Endothelial cell of umbilical vein (primary cell): ENCODE results near the gene IMPA2. TPM values are rescaled to one million over a fixed set of nuclear protein-coding genes. Genes with fewer than 3 reads are reported as not detected.

Experiments used
- BruUV-seq: library from RNA; stranded (reverse); fragments of 400-500 nt; replicated peaks from 2 replicates; lab custom pipeline; 2021; lab: Mats Ljungman, UMichigan
- CTCF ChIA-PET: fragments of 300-600, 350-600 bp; sonication (Branson Sonifier 250); formaldehyde crosslinking; loops from one replicate; lab custom pipeline; 2021; ENCODE audit warnings: antibody characterized with exemption, inconsistent platforms; lab: Charles Lee
- POLR2A ChIA-PET: fragments of 300-600, 350-600 bp; sonication (Branson Sonifier 250); formaldehyde crosslinking; loops from one replicate; lab custom pipeline; 2021; ENCODE audit warnings: antibody characterized with exemption, inconsistent platforms; lab: Charles Lee
- DNase-seq: peaks from one replicate; pipeline ENCODE4 v3.0.0-alpha.2; 2011; ENCODE audit warnings: low read depth, low spot score
- FAIRE-seq: peaks from 2 replicates; lab custom pipeline; 2011; peaks lifted over from hg19 to GRCh38; lab: Jason Lieb, UNC
- H2AFZ ChIP-seq: 2 replicates; pipeline ENCODE4 v1.6.0; 2012; ENCODE audit warnings: low read depth, low read length, control low read depth, inconsistent platforms
- H3K27ac ChIP-seq: 2 replicates; pipeline ENCODE4 v1.5.1; 2011; ENCODE audit warnings: low read depth, mild to moderate bottlenecking, control low read depth, low read length, moderate library complexity; ENCODE audit not compliant: insufficient read depth
- H3K27me3 ChIP-seq, 2 experiments: 2 replicates each; pipeline versions ENCODE4 v1.6.0 to v1.6.1; 2011; ENCODE audit warnings: low read length in 2 of 2, mixed read lengths in 1 of 2; ENCODE audit not compliant: control insufficient read depth in 2 of 2, insufficient read depth in 2 of 2
- H3K36me3 ChIP-seq, 2 experiments: 2 replicates in 1 of 2; 3 replicates in 1 of 2; pipeline ENCODE4 v1.5.1; 2011; ENCODE audit warnings: low read length in 2 of 2, mild to moderate bottlenecking in 1 of 2, moderate library complexity in 1 of 2; ENCODE audit not compliant: control insufficient read depth in 2 of 2, insufficient read depth in 2 of 2; ENCODE audit errors: extremely low read depth in 1 of 2
- H3K4me1 ChIP-seq: 3 replicates; pipeline ENCODE4 v1.5.1; 2011; ENCODE audit warnings: mild to moderate bottlenecking, low read length; ENCODE audit not compliant: control insufficient read depth, insufficient read depth; ENCODE audit errors: extremely low read depth
- H3K4me2 ChIP-seq: 2 replicates; pipeline ENCODE4 v1.6.1; 2011; ENCODE audit warnings: low read length, control low read depth, mixed read lengths; ENCODE audit not compliant: insufficient read depth
- H3K4me3 ChIP-seq, 3 experiments: fragments of 200-600 bp in 1 of 3; sonication (generic), shearing (Covaris generic) in 1 of 3; replicated peaks in 1 of 3; 2 replicates each; pipeline ENCODE4 v1.5.1; 2011 to 2016; ENCODE audit warnings: control low read depth in 3 of 3, low read length in 3 of 3, mild to moderate bottlenecking in 2 of 3, inconsistent platforms in 1 of 3, low read depth in 1 of 3, moderate library complexity in 1 of 3; ENCODE audit not compliant: insufficient read depth in 1 of 3
- H3K79me2 ChIP-seq: 2 replicates; pipeline ENCODE4 v1.6.0; 2012; ENCODE audit warnings: low read length, inconsistent platforms; ENCODE audit not compliant: control insufficient read depth, insufficient read depth
- H3K9ac ChIP-seq: replicated peaks from 2 replicates; pipeline ENCODE3; 2011; ENCODE audit warnings: low read length, control low read depth; ENCODE audit not compliant: insufficient read depth; ENCODE audit errors: extremely low read depth
- H3K9me1 ChIP-seq: replicated peaks from 3 replicates; pipeline ENCODE4 v1.6.0; 2011; ENCODE audit warnings: mild to moderate bottlenecking, low read length; ENCODE audit not compliant: control insufficient read depth, insufficient read depth; ENCODE audit errors: extremely low read depth
- H3K9me3 ChIP-seq: replicated peaks from 2 replicates; pipeline ENCODE4 v1.5.1; 2012; ENCODE audit warnings: low read length, inconsistent platforms; ENCODE audit not compliant: control insufficient read depth, insufficient read depth
- H4K20me1 ChIP-seq: replicated peaks from 2 replicates; pipeline ENCODE3; 2011; ENCODE audit warnings: mild to moderate bottlenecking, low read length; ENCODE audit not compliant: control insufficient read depth, insufficient read depth; ENCODE audit errors: extremely low read depth
- CTCF ChIP-seq, 2 donors: IDR thresholded peaks; 1 replicate in 1 of 2; 2 replicates in 1 of 2; pipeline ENCODE4 v1.5.1; 2011; ENCODE audit warnings: low read length in 2 of 2, mild to moderate bottlenecking in 2 of 2, moderate library complexity in 2 of 2, control low read depth in 1 of 2, inconsistent platforms in 1 of 2, low read depth in 1 of 2; ENCODE audit not compliant: insufficient read depth in 1 of 2; ENCODE audit errors: extremely low read depth in 1 of 2
- EZH2 ChIP-seq: IDR thresholded peaks from 2 replicates; pipeline ENCODE4 v1.6.1; 2012; ENCODE audit warnings: borderline replicate concordance, low read depth, mild to moderate bottlenecking, moderate library complexity, low read length, inconsistent platforms; ENCODE audit not compliant: severe bottlenecking
- FOS ChIP-seq: IDR thresholded peaks from 2 replicates; pipeline ENCODE4 v1.6.1; 2011; ENCODE audit warnings: mild to moderate bottlenecking, low read length, moderate library complexity, borderline replicate concordance; ENCODE audit not compliant: insufficient read depth
- GATA2 ChIP-seq: IDR thresholded peaks from 2 replicates; pipeline ENCODE4 v1.7.0; 2011; ENCODE audit warnings: low read depth, mild to moderate bottlenecking, moderate library complexity, mixed read lengths, low read length; ENCODE audit not compliant: insufficient read length, insufficient read depth
- JUN ChIP-seq: IDR thresholded peaks from 2 replicates; pipeline ENCODE4 v1.6.1; 2011; ENCODE audit warnings: borderline replicate concordance, low read depth; ENCODE audit not compliant: insufficient read length, insufficient read depth
- MAX ChIP-seq: IDR thresholded peaks from 2 replicates; pipeline ENCODE4 v1.6.1; 2011; ENCODE audit not compliant: insufficient read depth, insufficient read length
- MYC ChIP-seq: IDR thresholded peaks from one replicate; pipeline ENCODE4 v1.6.1; 2011; ENCODE audit warnings: mild to moderate bottlenecking, low read depth, low read length
- POLR2A ChIP-seq: IDR thresholded peaks from 2 replicates; pipeline ENCODE4 v1.6.1; 2012; ENCODE audit warnings: low read depth, mild to moderate bottlenecking, control low read depth, low read length
- POLR2AphosphoS5 ChIP-seq: IDR thresholded peaks from 2 replicates; pipeline ENCODE4 v1.6.1; 2012; ENCODE audit warnings: low read depth, mild to moderate bottlenecking, control low read depth, low read length, moderate library complexity; ENCODE audit not compliant: insufficient read depth
- dilution Hi-C: fragments of 300-500 bp; cut with MboI; formaldehyde crosslinking; loops from one replicate; pipeline ENCODE4 v1.15.0; 2019; ENCODE audit warnings: low sequenced_read_pairs; ENCODE audit not compliant: extremely low pct_ligation_motif_present
- intact Hi-C: fragments of 100-400 bp; cut with micrococcal nuclease; formaldehyde crosslinking; loops from one replicate; pipeline ENCODE4 v1.10.0; 2022
- polyA plus RNA-seq, 4 experiments: library from polyadenylated mRNA; depleted of rRNA in 3 of 4; stranded (reverse) in 3 of 4; unstranded in 1 of 4; fragments of >200 nt; gene quantifications; 2 replicates each; pipeline versions ENCODE4 v1.2.1 to v1.2.3, GENCODE V29; 2011 to 2012; ENCODE audit warnings: missing spikeins in 1 of 4
- total RNA-seq: library from RNA; stranded (reverse); gene quantifications from 2 replicates; pipeline ENCODE4 v1.2.3, GENCODE V29; 2021

Gene IMPA2
- total and polyA plus RNA-seq, 2 donors (not counting 3 experiments of a cell fraction or from before 2014, with no cell fraction given), result 6.1 to 8.0 TPM

DNA sequence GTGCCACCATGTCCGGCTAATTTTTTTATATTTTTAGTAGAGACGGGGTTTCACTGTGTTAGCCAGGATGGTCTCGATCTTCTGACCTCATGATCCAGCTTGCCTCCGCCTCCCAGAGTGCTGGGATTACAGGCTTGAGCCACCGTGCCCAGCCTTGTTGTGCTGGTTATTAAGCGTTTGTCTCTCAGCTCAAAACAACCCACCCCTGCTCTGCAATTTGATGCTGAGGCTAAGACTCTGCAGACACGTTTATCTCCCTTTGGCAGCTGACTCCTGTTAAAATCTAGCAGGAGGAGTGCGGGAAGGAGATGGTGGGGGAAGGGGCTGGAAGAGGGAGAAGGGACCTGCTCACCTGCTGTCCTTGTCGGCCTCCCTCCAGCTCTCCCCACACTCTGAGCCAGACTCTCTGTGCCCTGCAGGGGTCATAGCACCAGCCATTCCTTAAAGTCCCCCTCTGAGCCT lies 29.9 kb upstream of the IMPA2 start:
- POLR2A ChIA-PET, result no interaction called here
- dilution Hi-C loops, result no loop called here
- FAIRE-seq (no peak), DNase-seq (no peak)
- Histone ChIP-seq H3K36me3 (no peaks in the 10 kb centered on the region), H3K79me2 (no peaks in the 10 kb centered on the region), H3K4me1 (peaks cover 15% of the 10 kb centered on the region), H3K27ac (no peak overlapping the region), H3K27me3 (no peaks in the 10 kb centered on the region), H2AFZ (no peak overlapping the region), H3K9me1 (no peaks in the 10 kb centered on the region), H3K4me2 (no peak overlapping the region), H3K9me3 (no peaks in the 10 kb centered on the region), H3K4me3 (no peak overlapping the region), H4K20me1 (no peaks in the 10 kb centered on the region), H3K9ac (no peak overlapping the region)
- CTCF ChIA-PET, result interaction anchor here (1.6 to 1.7 kb wide), 2 partner anchors 13 to 44 kb away, joined by 5 to 7 read pairs; no protein-coding TSS in a partner anchor
- intact Hi-C loops, result no loop called here
- TF ChIP-seq MYC (no peak), POLR2AphosphoS5 (no peak)
- no TSS peak for BruUV-seq

DNA sequence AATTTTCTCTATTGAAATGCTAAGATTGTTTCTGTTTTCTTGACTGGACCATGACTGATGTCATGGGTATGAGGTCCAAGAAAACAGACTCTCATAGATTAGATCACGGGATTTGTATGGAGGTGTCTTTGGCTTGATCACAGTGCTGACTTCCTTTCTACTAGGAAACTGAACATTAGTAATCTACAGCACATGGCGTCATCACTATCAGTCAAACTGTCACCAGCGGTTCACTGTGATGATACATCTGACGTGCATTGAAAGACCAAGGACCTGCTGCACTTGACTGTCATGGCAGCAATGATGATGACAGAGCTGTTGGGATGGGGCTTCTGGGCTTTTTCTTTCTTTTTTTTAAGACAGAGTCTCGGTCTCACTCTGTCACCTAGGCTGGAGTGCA lies 28.2 kb upstream of the IMPA2 start:
- no peak for TF ChIP-seq FOS
- TF ChIP-seq GATA2, result no peak
- TF ChIP-seq POLR2AphosphoS5, result no peak
- no peak for TF ChIP-seq CTCF (IDR thresholded peaks at IDR 0.05; ENCODE audit: extremely low read depth in 1 of 2, insufficient read depth in 1 of 2, low read depth in 1 of 2, low read length in 2 of 2)
- TF ChIP-seq JUN, result no peak
- no peak for TF ChIP-seq POLR2A
- TF ChIP-seq MYC, result no peak
- no peak for TF ChIP-seq EZH2
- TF ChIP-seq MAX, result no peak
- no peak overlapping the region for H3K4me2 ChIP-seq
- H3K4me1 ChIP-seq, result peaks cover 4% of the 10 kb centered on the region
- H3K27me3 ChIP-seq, result no peaks in the 10 kb centered on the region
- H3K9ac ChIP-seq, result no peak overlapping the region
- ChIA-PET POLR2A (no interaction called here), CTCF (interaction anchor here (1.9 to 3.8 kb wide), 2 partner anchors 15 to 42 kb away, joined by 4 to 17 read pairs; no protein-coding TSS in a partner anchor)
- FAIRE-seq (no peak), DNase-seq (no peak)
- H3K27ac ChIP-seq, result no peak overlapping the region
- dilution Hi-C loops, result no loop called here
- H2AFZ ChIP-seq, result no peak overlapping the region
- no TSS peak for BruUV-seq
- intact Hi-C loops, result no loop called here
- no peaks in the 10 kb centered on the region for H3K79me2 ChIP-seq
- no peaks in the 10 kb centered on the region for H3K9me1 ChIP-seq
- H3K4me3 ChIP-seq, result no peak overlapping the region
- H3K36me3 ChIP-seq, result no peaks in the 10 kb centered on the region
- H4K20me1 ChIP-seq, result no peaks in the 10 kb centered on the region
- H3K9me3 ChIP-seq, result no peaks in the 10 kb centered on the region
